ENCODE results near the gene TRIM4.

- TF ChIP-seq CTCF (IDR thresholded peaks at IDR 0.05; ENCODE audit: insufficient read depth, low read length, poor library complexity, severe bottlenecking) (no peak), EZH2phosphoT487 (conservative IDR thresholded peaks at IDR 0.05; ENCODE audit: low read length) (no peak)
Measured at GRCh38 chr7:99943641-99944496, 24.5 kb upstream of the TRIM4 start.
